CD4-positive, alpha-beta T cell (primary cell): ENCODE data around the gene SUGP1. TPM values are rescaled to one million over a fixed set of nuclear protein-coding genes. Genes with fewer than 3 reads are reported as not detected.

Experiments
- ATAC-seq: fragments of 200-7000 bp; cut with Tn5 transposase; one replicate; pipeline ENCODE4 v1.10.0; 2022; ENCODE audit warnings: mild to moderate bottlenecking; ENCODE audit not compliant: poor library complexity
- CTCF ChIA-PET: fragments of 350-600 bp; sonication (Branson Sonifier 250); formaldehyde crosslinking; loops from one replicate; lab custom pipeline; 2021; ENCODE audit warnings: antibody characterized with exemption, inconsistent platforms; lab: Charles Lee
- POLR2A ChIA-PET: fragments of 350-600 bp; sonication (Branson Sonifier 250); formaldehyde crosslinking; loops from one replicate; lab custom pipeline; 2021; ENCODE audit warnings: antibody characterized with exemption, inconsistent platforms; lab: Charles Lee
- DNase-seq, 14 experiments: peaks; one replicate each; pipeline ENCODE4 v3.0.0-alpha.2; 2013 to 2020; ENCODE audit warnings: mixed read lengths in 2 of 14
- H3K27ac ChIP-seq, 2 donors: one replicate each; pipeline versions ENCODE4 v1.5.1 to v1.7.0; 2013; ENCODE audit warnings: low read length in 2 of 2, low read depth in 1 of 2, mild to moderate bottlenecking in 1 of 2
- H3K27me3 ChIP-seq, 2 experiments: 1 replicate in 1 of 2; 2 replicates in 1 of 2; pipeline versions ENCODE4 v1.6.1 to v1.7.0; 2013; ENCODE audit warnings: low read length in 2 of 2, control low read depth in 1 of 2, mild to moderate bottlenecking in 1 of 2, moderate library complexity in 1 of 2; ENCODE audit not compliant: insufficient read depth in 2 of 2, control insufficient read depth in 1 of 2
- H3K36me3 ChIP-seq: one replicate; pipeline ENCODE4 v1.6.1; 2013; ENCODE audit warnings: low read length, control low read depth; ENCODE audit not compliant: insufficient read depth
- H3K4me1 ChIP-seq: one replicate; pipeline ENCODE4 v1.6.1; 2013; ENCODE audit warnings: low read length, control low read depth; ENCODE audit not compliant: insufficient read depth
- H3K4me3 ChIP-seq: one replicate; pipeline ENCODE4 v1.5.1; 2013; ENCODE audit warnings: mild to moderate bottlenecking, low read length, moderate library complexity
- H3K9me3 ChIP-seq, 2 experiments: 1 replicate in 1 of 2; 2 replicates in 1 of 2; pipeline versions ENCODE4 v1.6.1 to v1.7.0; 2013; ENCODE audit warnings: low read length in 2 of 2, mild to moderate bottlenecking in 2 of 2, control low read depth in 1 of 2, moderate library complexity in 1 of 2; ENCODE audit not compliant: control insufficient read depth in 1 of 2, insufficient read depth in 1 of 2
- H3K27ac Mint-ChIP-seq: one replicate; pipeline ENCODE4 v1.8.0; 2020; ENCODE audit warnings: mixed read lengths
- H3K27me3 Mint-ChIP-seq: one replicate; pipeline ENCODE4 v1.8.0; 2021; ENCODE audit warnings: mixed read lengths
- H3K36me3 Mint-ChIP-seq: one replicate; pipeline ENCODE4 v1.8.0; 2021; ENCODE audit warnings: low read depth, mixed read lengths
- H3K4me1 Mint-ChIP-seq: one replicate; pipeline ENCODE4 v1.8.0; 2021; ENCODE audit warnings: low read depth, mixed read lengths
- H3K4me3 Mint-ChIP-seq: one replicate; pipeline ENCODE4 v1.8.0; 2020; ENCODE audit warnings: mild to moderate bottlenecking, mixed read lengths
- H3K9me3 Mint-ChIP-seq: one replicate; pipeline ENCODE4 v1.8.0; 2020; ENCODE audit warnings: mixed read lengths
- CTCF ChIP-seq: fragments of 200-600 bp; IDR thresholded peaks from one replicate; pipeline ENCODE4 v1.8.0; 2022; ENCODE audit warnings: antibody characterized with exemption, mild to moderate bottlenecking
- intact Hi-C, 2 experiments: fragments of 100-400 bp; cut with DNase I in 1 of 2; cut with micrococcal nuclease in 1 of 2; formaldehyde crosslinking; loops; one replicate each; pipeline versions ENCODE4 v1.15.1 to v1.9.0; 2023 to 2025; cut with DNase I, micrococcal nuclease
- total RNA-seq, 174 experiments: library from RNA in 2 of 174; stranded (reverse) in 2 of 174; gene quantifications; one replicate each; pipeline ENCODE4 v1.2.3 and lab custom pipeline; 2021 to 2026

Gene SUGP1
- total RNA-seq, 2 experiments from 2014 or later = 49.7 to 56.0 TPM

GRCh38 chr19:19303411-19303810 is 16.9 kb downstream of the SUGP1 start:
- Mint-ChIP-seq H3K27me3 (no peaks in the 10 kb centered on the region), H3K27ac (no peak overlapping the region), H3K4me1 (no peaks in the 10 kb centered on the region), H3K36me3 (peaks cover 64% of the 10 kb centered on the region), H3K9me3 (no peaks in the 10 kb centered on the region), H3K4me3 (no peak overlapping the region)
- intact Hi-C loops = no loop called here
- Histone ChIP-seq H3K27ac (no peak overlapping the region), H3K4me3 (no peak overlapping the region), H3K9me3 (no peaks in the 10 kb centered on the region), H3K4me1 (no peaks in the 10 kb centered on the region), H3K27me3 (no peaks in the 10 kb centered on the region), H3K36me3 (peaks cover 80% of the 10 kb centered on the region)
- DNase-seq (no peak), ATAC-seq (no peak)
- CTCF ChIA-PET = no interaction called here
- POLR2A ChIA-PET = no interaction called here
- no peak for TF ChIP-seq CTCF

- CTCF ChIA-PET = no interaction called here
- Mint-ChIP-seq H3K4me1 (no peaks in the 10 kb centered on the region), H3K9me3 (no peaks in the 10 kb centered on the region), H3K36me3 (peaks cover 75% of the 10 kb centered on the region), H3K4me3 (no peak overlapping the region), H3K27ac (no peak overlapping the region), H3K27me3 (no peaks in the 10 kb centered on the region)
- Histone ChIP-seq H3K4me1 (no peaks in the 10 kb centered on the region), H3K9me3 (no peaks in the 10 kb centered on the region), H3K4me3 (no peak overlapping the region), H3K36me3 (peaks cover 63% of the 10 kb centered on the region), H3K27ac (no peak overlapping the region), H3K27me3 (no peaks in the 10 kb centered on the region)
- ATAC-seq = no peak
- POLR2A ChIA-PET = no interaction called here
- no peak for TF ChIP-seq CTCF
- intact Hi-C loops = no loop called here
- no peak for DNase-seq
These were observed 19.7 kb downstream of the SUGP1 start for GRCh38 chr19:19300613-19301012.

- peaks cover 57% of the 10 kb centered on the region for H3K36me3 ChIP-seq
- H3K27ac Mint-ChIP-seq = no peak overlapping the region
- no peak overlapping the region for H3K4me3 ChIP-seq
- no peaks in the 10 kb centered on the region for H3K27me3 Mint-ChIP-seq
- H3K4me1 ChIP-seq = no peaks in the 10 kb centered on the region
- no peaks in the 10 kb centered on the region for H3K9me3 Mint-ChIP-seq
- H3K27ac ChIP-seq = no peak overlapping the region
- H3K4me1 Mint-ChIP-seq = no peaks in the 10 kb centered on the region
- CTCF ChIA-PET = interaction anchor here (0.6 kb wide), 1 partner anchor 14 kb away, joined by 3 read pairs; no protein-coding TSS in a partner anchor
- POLR2A ChIA-PET = no interaction called here
- peaks cover 81% of the 10 kb centered on the region for H3K36me3 Mint-ChIP-seq
- ATAC-seq = no peak
- H3K9me3 ChIP-seq = peaks cover 0 to 6% of the 10 kb centered on the region in 2 experiments
- DNase-seq = no peak
- no peak for TF ChIP-seq CTCF
- intact Hi-C loops = no loop called here
- no peak overlapping the region for H3K4me3 Mint-ChIP-seq
- H3K27me3 ChIP-seq = no peaks in the 10 kb centered on the region
These were observed 22.6 kb downstream of the SUGP1 start for GRCh38 chr19:19297759-19298158.
